ENCODE data around the gene HYAL3.

HYAL3 gene

GRCh38 chr3:50255251-50255615 lies 44.0 kb downstream of the HYAL3 start:
- DNase-seq (ENCODE audit: low read depth, low spot score), result no peak
- no peak overlapping the region for H3K4me3 ChIP-seq (ENCODE audit: low read depth, low read length)
- CTCF ChIA-PET, result interaction anchor here (6.8 to 47.4 kb wide), 3 partner anchors 11 to 61 kb away, joined by 49 to 1609 read pairs (median 1609); partner anchors contain the start of genes GNAI2, GNAT1, LSMEM2 and SEMA3B
- POLR2A ChIA-PET, result interaction anchor here (1.6 kb wide), 1 partner anchor 20 kb away, joined by 4 read pairs; no protein-coding TSS in a partner anchor
- no peak for TF ChIP-seq CTCF (IDR thresholded peaks at IDR 0.05; ENCODE audit: insufficient read depth, low read length, missing control alignments)

- CTCF ChIA-PET, result interaction anchor here (6.8 to 47.4 kb wide), 3 partner anchors 11 to 61 kb away, joined by 49 to 1609 read pairs (median 1609); partner anchors contain the start of genes GNAI2, GNAT1, LSMEM2 and SEMA3B
- no peak for TF ChIP-seq CTCF (IDR thresholded peaks at IDR 0.05; ENCODE audit: insufficient read depth, low read length, missing control alignments)
- no peak for DNase-seq (ENCODE audit: low read depth, low spot score)
- H3K4me3 ChIP-seq (ENCODE audit: low read depth, low read length), result no peak overlapping the region
- POLR2A ChIA-PET, result interaction anchor here (1.2 to 1.6 kb wide), 2 partner anchors 10 to 20 kb away, joined by 3 to 4 read pairs; no protein-coding TSS in a partner anchor
Observed at GRCh38 chr3:50254577-50255250, 44.5 kb downstream of the HYAL3 start.

GRCh38 chr3:50251220-50251619 lies 48.0 kb downstream of the HYAL3 start:
- ChIA-PET POLR2A (interaction anchor here (1.2 to 2.5 kb wide), 3 partner anchors 13 to 15 kb away, joined by 5 to 10 read pairs (median 5); partner anchors contain the start of gene GNAI2), CTCF (interaction anchor here (1.6 to 47.4 kb wide), 3 partner anchors 13 to 57 kb away, joined by 8 to 1609 read pairs (median 1609); partner anchors contain the start of genes GNAI2, LSMEM2 and SEMA3B)
- DNase-seq (ENCODE audit: low read depth, low spot score), result no peak

DNA sequence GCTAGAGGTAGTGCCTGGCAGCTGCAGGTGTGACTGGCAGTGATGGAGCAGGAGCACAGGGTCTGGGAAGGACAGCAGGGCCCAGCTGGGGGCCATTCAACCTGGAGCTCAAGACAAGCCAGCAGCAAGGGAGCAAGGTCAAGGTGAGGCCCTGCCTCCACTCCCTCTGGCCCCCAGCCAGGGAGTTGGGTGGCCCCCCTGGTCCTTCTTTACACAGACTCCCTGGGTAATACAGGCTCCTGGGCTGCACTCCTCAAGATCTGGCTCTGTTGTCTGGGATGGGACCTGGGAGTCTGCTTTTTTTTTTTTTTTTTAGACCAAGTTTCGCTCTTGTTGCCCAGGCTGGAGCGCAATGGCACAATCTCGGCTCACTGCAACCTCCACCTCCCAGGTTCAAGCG lies 48.7 kb downstream of the HYAL3 start:
- no peak overlapping the region for H3K4me3 ChIP-seq (ENCODE audit: low read depth, low read length)
- TF ChIP-seq CTCF (IDR thresholded peaks at IDR 0.05; ENCODE audit: insufficient read depth, low read length, missing control alignments), result no peak
- CTCF ChIA-PET, result interaction anchor here (11.0 to 47.4 kb wide), 3 partner anchors 12 to 58 kb away, joined by 125 to 1609 read pairs (median 1609); partner anchors contain the start of genes GNAI2, GNAT1, LSMEM2 and SEMA3B
- POLR2A ChIA-PET, result interaction anchor here (0.5 to 2.5 kb wide), 5 partner anchors 10 to 492 kb away, joined by 3 to 10 read pairs (median 5); partner anchors contain the start of gene GNAI2
- no peak for DNase-seq (ENCODE audit: low read depth, low spot score)

More at GRCh38 chr3:50251220-50251619, 48.0 kb downstream of the HYAL3 start:
- no peak for TF ChIP-seq CTCF (IDR thresholded peaks at IDR 0.05; ENCODE audit: insufficient read depth, low read length, missing control alignments)
- no peak overlapping the region for H3K4me3 ChIP-seq (ENCODE audit: low read depth, low read length)

GRCh38 chr3:50249457-50249856 lies 49.7 kb downstream of the HYAL3 start:
- no peak overlapping the region for H3K4me3 ChIP-seq (ENCODE audit: low read depth, low read length)
- no peak for TF ChIP-seq CTCF (IDR thresholded peaks at IDR 0.05; ENCODE audit: insufficient read depth, low read length, missing control alignments)
- no peak for DNase-seq (ENCODE audit: low read depth, low spot score)
- CTCF ChIA-PET, result interaction anchor here (11.0 to 47.4 kb wide), 3 partner anchors 11 to 57 kb away, joined by 125 to 1609 read pairs (median 1609); partner anchors contain the start of genes GNAI2, GNAT1, LSMEM2 and SEMA3B
- POLR2A ChIA-PET, result interaction anchor here (1.0 to 2.5 kb wide), 4 partner anchors 11 to 15 kb away, joined by 3 to 10 read pairs (median 5); partner anchors contain the start of gene GNAI2

- POLR2A ChIA-PET, result interaction anchor here (0.8 to 3.1 kb wide), 4 partner anchors 11 to 16 kb away, joined by 3 to 25 read pairs (median 5); partner anchors contain the start of gene GNAI2
- H3K4me3 ChIP-seq (ENCODE audit: low read depth, low read length), result no peak overlapping the region
- no peak for DNase-seq (ENCODE audit: low read depth, low spot score)
- TF ChIP-seq CTCF (IDR thresholded peaks at IDR 0.05; ENCODE audit: insufficient read depth, low read length, missing control alignments), result no peak
- CTCF ChIA-PET, result interaction anchor here (11.0 to 47.4 kb wide), 3 partner anchors 10 to 56 kb away, joined by 125 to 1609 read pairs (median 1609); partner anchors contain the start of genes GNAI2, GNAT1, LSMEM2 and SEMA3B
Observed at GRCh38 chr3:50248387-50248786, 50.8 kb downstream of the HYAL3 start.
